ENCODE results near the gene UGT1A6. TPM values are rescaled to one million over a fixed set of nuclear protein-coding genes. Genes with fewer than 3 reads are reported as not detected.

UGT1A6 gene
- total and polyA plus RNA-seq, 2 experiments from 2014 or later: not detected

DNA sequence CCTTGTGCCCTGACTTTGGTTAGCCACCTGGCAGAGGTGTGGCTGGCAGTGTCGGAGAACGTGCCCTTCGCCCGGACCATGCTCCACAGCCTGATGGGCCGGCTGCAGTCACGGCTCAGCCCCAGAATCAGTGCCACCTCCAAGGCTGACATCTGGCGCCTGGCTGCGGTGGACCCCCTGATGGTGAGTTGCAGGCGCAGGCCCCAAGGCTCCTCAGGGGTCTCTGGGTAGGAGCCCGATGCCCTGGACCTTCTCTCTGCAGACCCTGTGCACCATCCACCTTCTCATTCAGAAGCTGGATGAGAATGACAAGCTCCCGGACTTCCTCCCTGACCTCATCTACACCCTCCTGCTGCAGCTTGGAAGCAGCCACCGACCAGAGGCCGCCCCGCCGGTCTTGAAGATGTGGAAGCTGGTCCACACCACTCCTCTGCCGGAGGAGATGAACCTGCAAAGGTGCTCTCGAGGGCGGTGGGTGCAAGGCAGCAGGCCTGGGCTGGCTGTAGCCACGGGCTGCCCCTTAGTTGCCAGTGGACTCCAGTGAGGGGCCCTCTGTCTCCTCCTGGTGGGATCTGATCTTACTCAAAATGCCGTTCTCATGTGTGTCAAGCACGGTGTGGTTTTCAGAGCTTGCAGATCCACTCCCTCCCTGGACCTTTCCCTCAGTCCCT, 129.5 kb downstream of the UGT1A6 start:
- peaks cover 13% of the 10 kb centered on the region for H3K27me3 Mint-ChIP-seq (ENCODE audit: insufficient read depth, low read depth, poor library complexity)
- no peak overlapping the region for H2AFZ ChIP-seq
- DNase-seq (ENCODE audit: low spot score): no peak
- H3K4me2 ChIP-seq: no peak overlapping the region
- no peak overlapping the region for H3K4me3 Mint-ChIP-seq
- no peaks in the 10 kb centered on the region for H3K4me1 ChIP-seq (ENCODE audit: insufficient read depth)
- no peaks in the 10 kb centered on the region for H3K36me3 ChIP-seq (ENCODE audit: insufficient read depth)
- peaks cover 3% of the 10 kb centered on the region; the same call in 1 of the 3 replicates for H3K9me3 Mint-ChIP-seq
- H4K20me1 ChIP-seq (replicated peaks; ENCODE audit: insufficient read depth): no peaks in the 10 kb centered on the region
- no peak overlapping the region for H3K27ac ChIP-seq (ENCODE audit: low read depth)
- H3K27me3 ChIP-seq (ENCODE audit: insufficient read depth): no peaks in the 10 kb centered on the region
- H3K36me3 Mint-ChIP-seq (ENCODE audit: low read depth): no peaks in the 10 kb centered on the region
- no peak overlapping the region for H3K27ac Mint-ChIP-seq
- H3K4me3 ChIP-seq: no peak overlapping the region
- ATAC-seq: no peak
- no peak for TF ChIP-seq EZH2 (IDR thresholded peaks at IDR 0.05; ENCODE audit: low read depth, unreplicated experiment)
- no peaks in the 10 kb centered on the region for H3K79me2 ChIP-seq (replicated peaks; ENCODE audit: insufficient read depth)
- no peaks in the 10 kb centered on the region for H3F3A ChIP-seq (replicated peaks; ENCODE audit: low read depth)
- H3K9me2 ChIP-seq (ENCODE audit: insufficient read depth): no peaks in the 10 kb centered on the region
- H3K4me1 Mint-ChIP-seq: peaks cover 3% of the 10 kb centered on the region; the same call in 2 of the 3 replicates

Other genes starting within 250 kb of the UGT1A6 start
- gene USP40, start 126.1 kb upstream of the UGT1A6 start, total RNA-seq (2014; rRNA removed; shearing (Covaris generic)): 11.7 and 13.5 TPM in 2 replicates
- gene USP40, start 126.1 kb upstream of the UGT1A6 start, polyA plus RNA-seq (2016; fragmentation: Nextera tagmentation; extraction: Ambion mirVana): 4.0 and 5.7 TPM in 2 replicates
- gene UGT1A8, start 75.3 kb upstream of the UGT1A6 start, total RNA-seq (2014; rRNA removed; shearing (Covaris generic)): 0.45 TPM in 1 of 2 replicates, not detected in the other
- not detected in 2 replicates for gene UGT1A8, start 75.3 kb upstream of the UGT1A6 start, polyA plus RNA-seq (2016; fragmentation: Nextera tagmentation; extraction: Ambion mirVana)
- 0.23 TPM in 1 of 2 replicates, not detected in the other for gene UGT1A10, start 56.4 kb upstream of the UGT1A6 start, total RNA-seq (2014; rRNA removed; shearing (Covaris generic))
- not detected in 2 replicates for gene UGT1A10, start 56.4 kb upstream of the UGT1A6 start, polyA plus RNA-seq (2016; fragmentation: Nextera tagmentation; extraction: Ambion mirVana)
- gene UGT1A9, start 21.0 kb upstream of the UGT1A6 start, total RNA-seq (2014; rRNA removed; shearing (Covaris generic)): not detected in 2 replicates
- not detected in 2 replicates for gene UGT1A9, start 21.0 kb upstream of the UGT1A6 start, polyA plus RNA-seq (2016; fragmentation: Nextera tagmentation; extraction: Ambion mirVana)
- gene UGT1A7, start 11.0 kb upstream of the UGT1A6 start, total RNA-seq (2014; rRNA removed; shearing (Covaris generic)): not detected in 2 replicates
- gene UGT1A7, start 11.0 kb upstream of the UGT1A6 start, polyA plus RNA-seq (2016; fragmentation: Nextera tagmentation; extraction: Ambion mirVana): not detected in 2 replicates
- not detected in 2 replicates for gene UGT1A5, start 20.0 kb downstream of the UGT1A6 start, total RNA-seq (2014; rRNA removed; shearing (Covaris generic))
- gene UGT1A5, start 20.0 kb downstream of the UGT1A6 start, polyA plus RNA-seq (2016; fragmentation: Nextera tagmentation; extraction: Ambion mirVana): not detected in 2 replicates
- not detected in 2 replicates for gene UGT1A4, start 25.8 kb downstream of the UGT1A6 start, total RNA-seq (2014; rRNA removed; shearing (Covaris generic))
- gene UGT1A4, start 25.8 kb downstream of the UGT1A6 start, polyA plus RNA-seq (2016; fragmentation: Nextera tagmentation; extraction: Ambion mirVana): not detected in 2 replicates
- not detected in 2 replicates for gene UGT1A3, start 36.2 kb downstream of the UGT1A6 start, total RNA-seq (2014; rRNA removed; shearing (Covaris generic))
- gene UGT1A3, start 36.2 kb downstream of the UGT1A6 start, polyA plus RNA-seq (2016; fragmentation: Nextera tagmentation; extraction: Ambion mirVana): not detected in 2 replicates
- gene UGT1A1, start 67.4 kb downstream of the UGT1A6 start, total RNA-seq (2014; rRNA removed; shearing (Covaris generic)): not detected in 2 replicates
- gene UGT1A1, start 67.4 kb downstream of the UGT1A6 start, polyA plus RNA-seq (2016; fragmentation: Nextera tagmentation; extraction: Ambion mirVana): not detected in 2 replicates
- not detected in 2 replicates for gene MROH2A, start 85.4 kb downstream of the UGT1A6 start, total RNA-seq (2014; rRNA removed; shearing (Covaris generic))
- not detected in 2 replicates for gene MROH2A, start 85.4 kb downstream of the UGT1A6 start, polyA plus RNA-seq (2016; fragmentation: Nextera tagmentation; extraction: Ambion mirVana)
- gene HJURP, start 161.6 kb downstream of the UGT1A6 start, total RNA-seq (2014; rRNA removed; shearing (Covaris generic)): 49.2 and 54.8 TPM in 2 replicates
- 42.9 and 49.4 TPM in 2 replicates for gene HJURP, start 161.6 kb downstream of the UGT1A6 start, polyA plus RNA-seq (2016; fragmentation: Nextera tagmentation; extraction: Ambion mirVana)
- 0.14 and 1.4 TPM in 2 replicates for gene TRPM8, start 224.5 kb downstream of the UGT1A6 start, total RNA-seq (2014; rRNA removed; shearing (Covaris generic))
- 0.11 TPM in 1 of 2 replicates, not detected in the other for gene TRPM8, start 224.5 kb downstream of the UGT1A6 start, polyA plus RNA-seq (2016; fragmentation: Nextera tagmentation; extraction: Ambion mirVana)

All from GM23338 (cell line).